Cardiac muscle cell (in vitro differentiated cells and primary cell): ENCODE data around the gene PPP2R2C. TPM values are rescaled to one million over a fixed set of nuclear protein-coding genes. Genes with fewer than 3 reads are reported as not detected.

Experiments used
- DNase-seq, 2 donors: peaks; one replicate each; pipeline versions ENCODE4 v3.0.0 to v3.0.0-alpha.2; 2010 to 2017; ENCODE audit warnings: low read depth in 1 of 2, low spot score in 1 of 2
- H3K27ac ChIP-seq: fragments of 200-600 bp; sonication (generic); 2 replicates; pipeline ENCODE4 v1.5.1; 2016
- H3K27me3 ChIP-seq: fragments of 200-600 bp; sonication (generic); 2 replicates; pipeline ENCODE4 v1.6.0; 2016; ENCODE audit warnings: control low read depth
- H3K36me3 ChIP-seq: fragments of 200-600 bp; sonication (generic); 2 replicates; pipeline ENCODE4 v1.5.1; 2016; ENCODE audit warnings: control low read depth
- H3K4me1 ChIP-seq: fragments of 200-600 bp; sonication (generic); 2 replicates; pipeline ENCODE4 v1.8.1; 2017; ENCODE audit warnings: low read depth, mild to moderate bottlenecking, mixed run types
- H3K4me3 ChIP-seq: fragments of 200-600 bp; sonication (generic); 2 replicates; pipeline ENCODE4 v1.5.1; 2016; ENCODE audit warnings: mild to moderate bottlenecking
- H3K9me3 ChIP-seq: fragments of 200-600 bp; sonication (generic); 2 replicates; pipeline ENCODE4 v1.5.1; 2017; ENCODE audit warnings: low read depth, mild to moderate bottlenecking, control low read depth
- polyA plus RNA-seq: library from polyadenylated mRNA; unstranded; fragments of >200 nt; fragmentation: Nextera tagmentation; extraction: Ambion mirVana; gene quantifications from 2 replicates; pipeline ENCODE4 v1.2.1, GENCODE V29; 2016
- total RNA-seq: library from RNA; depleted of rRNA; stranded (reverse); fragments of >200 nt; gene quantifications from 2 replicates; pipeline ENCODE4 v1.2.3, GENCODE V29; 2016
- TF ChIP-seq, protein P1 (sequence below): IDR thresholded peaks from 2 replicates; pipeline ENCODE4 v1.5.1; 2012; ENCODE audit warnings: low read depth, mild to moderate bottlenecking, low read length

Gene PPP2R2C
- total and polyA plus RNA-seq, 2 experiments from 2014 or later = not detected

DNA sequence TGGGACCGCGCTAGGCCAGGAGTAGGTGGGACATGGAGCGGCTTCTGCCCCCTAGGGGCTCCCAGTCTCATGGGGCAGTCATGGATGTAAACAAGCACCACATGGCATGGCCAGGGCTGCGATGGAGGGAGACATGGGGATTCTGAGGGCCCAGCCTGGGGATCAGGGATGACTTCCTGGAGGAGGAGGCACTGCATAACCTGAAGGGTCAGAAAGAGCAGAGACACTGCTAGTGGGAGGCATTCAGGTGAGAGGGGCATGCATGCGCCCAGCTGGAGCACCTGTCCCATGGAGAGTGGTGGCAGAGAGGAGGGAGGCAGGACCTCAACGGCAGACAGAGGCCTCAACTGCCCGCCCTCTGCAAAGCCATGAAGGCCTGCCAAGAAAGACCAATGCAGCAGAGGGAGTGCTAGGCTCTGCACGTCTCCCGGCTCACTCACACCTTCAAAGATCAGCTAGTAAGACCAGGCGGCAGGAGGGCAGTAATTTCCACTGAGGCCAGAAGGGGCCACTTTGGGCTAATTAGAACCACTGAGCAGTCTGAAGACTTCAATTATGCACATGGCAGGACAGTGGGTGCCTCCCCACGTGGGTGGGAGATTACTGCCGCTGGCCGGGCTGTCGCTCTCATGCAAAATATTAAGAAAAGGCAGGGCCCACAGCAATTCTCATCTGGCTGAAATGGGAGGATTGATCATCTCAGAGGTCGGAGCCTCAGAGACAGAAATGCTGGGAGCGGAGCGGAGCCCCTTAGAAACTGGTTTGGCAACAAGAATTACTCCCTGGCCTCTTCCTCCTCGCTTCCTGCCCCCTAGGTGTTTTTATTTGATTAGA lies 69.6 kb downstream of the PPP2R2C start:
- Histone ChIP-seq H3K36me3 (no peaks in the 10 kb centered on the region), H3K27me3 (peaks cover 3% of the 10 kb centered on the region), H3K27ac (no peak overlapping the region), H3K9me3 (no peaks in the 10 kb centered on the region), H3K4me1 (no peaks in the 10 kb centered on the region), H3K4me3 (no peak overlapping the region)
- TF ChIP-seq, protein P1, sequence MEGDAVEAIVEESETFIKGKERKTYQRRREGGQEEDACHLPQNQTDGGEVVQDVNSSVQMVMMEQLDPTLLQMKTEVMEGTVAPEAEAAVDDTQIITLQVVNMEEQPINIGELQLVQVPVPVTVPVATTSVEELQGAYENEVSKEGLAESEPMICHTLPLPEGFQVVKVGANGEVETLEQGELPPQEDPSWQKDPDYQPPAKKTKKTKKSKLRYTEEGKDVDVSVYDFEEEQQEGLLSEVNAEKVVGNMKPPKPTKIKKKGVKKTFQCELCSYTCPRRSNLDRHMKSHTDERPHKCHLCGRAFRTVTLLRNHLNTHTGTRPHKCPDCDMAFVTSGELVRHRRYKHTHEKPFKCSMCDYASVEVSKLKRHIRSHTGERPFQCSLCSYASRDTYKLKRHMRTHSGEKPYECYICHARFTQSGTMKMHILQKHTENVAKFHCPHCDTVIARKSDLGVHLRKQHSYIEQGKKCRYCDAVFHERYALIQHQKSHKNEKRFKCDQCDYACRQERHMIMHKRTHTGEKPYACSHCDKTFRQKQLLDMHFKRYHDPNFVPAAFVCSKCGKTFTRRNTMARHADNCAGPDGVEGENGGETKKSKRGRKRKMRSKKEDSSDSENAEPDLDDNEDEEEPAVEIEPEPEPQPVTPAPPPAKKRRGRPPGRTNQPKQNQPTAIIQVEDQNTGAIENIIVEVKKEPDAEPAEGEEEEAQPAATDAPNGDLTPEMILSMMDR = no peak
- DNase-seq = peak in 1 of 2 donors; percentile 5

DNA sequence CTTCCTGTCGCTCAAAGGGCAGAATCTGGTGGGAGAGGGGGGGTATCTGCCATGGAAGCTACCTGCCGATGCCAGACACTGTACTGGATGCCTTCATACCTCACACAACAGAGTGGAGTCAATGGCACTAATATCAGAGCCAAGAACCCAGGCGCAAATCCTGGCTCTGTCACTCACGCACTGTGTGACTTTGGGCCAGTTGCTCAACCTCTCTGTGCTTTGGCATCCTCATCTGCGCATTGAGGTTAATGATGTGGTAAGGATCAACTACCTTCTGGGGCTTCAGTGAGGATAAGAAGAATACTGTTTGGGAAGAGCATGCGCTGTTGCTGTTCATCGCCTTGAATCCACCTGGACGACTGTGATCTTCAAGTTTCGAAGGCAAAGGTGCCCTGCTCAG lies 70.6 kb downstream of the PPP2R2C start:
- Histone ChIP-seq H3K27ac (no peak overlapping the region), H3K9me3 (no peaks in the 10 kb centered on the region), H3K36me3 (no peaks in the 10 kb centered on the region), H3K4me1 (no peaks in the 10 kb centered on the region), H3K27me3 (peaks cover 3% of the 10 kb centered on the region), H3K4me3 (no peak overlapping the region)
- DNase-seq = no peak
- TF ChIP-seq, protein P1 = no peak

DNA sequence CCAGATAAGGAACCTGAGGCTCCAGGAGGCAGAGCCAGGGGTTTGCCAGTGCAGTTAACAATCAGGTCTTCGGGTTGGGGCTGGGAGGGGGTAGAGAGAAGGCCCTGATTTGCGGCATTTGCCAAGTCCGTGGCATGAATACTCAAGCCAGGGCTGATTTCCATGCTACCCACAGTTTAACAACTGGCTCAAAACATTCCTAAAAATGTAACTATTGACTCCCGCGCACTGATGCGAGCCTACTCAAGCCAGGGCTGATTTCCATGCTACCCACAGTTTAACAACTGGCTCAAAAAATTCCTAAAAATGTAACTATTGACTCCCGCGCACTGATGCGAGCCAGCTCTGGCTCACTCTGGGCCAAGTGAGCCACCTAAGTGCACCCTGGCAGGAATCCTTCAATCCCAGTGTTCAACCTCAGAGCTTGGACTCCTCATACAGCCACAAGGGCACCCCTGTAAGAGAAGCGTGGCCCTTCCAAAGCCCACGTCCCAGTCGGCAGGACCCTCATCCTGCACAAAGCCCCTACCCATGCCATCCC lies 75.6 kb downstream of the PPP2R2C start:
- H3K4me3 ChIP-seq = no peak overlapping the region
- no peak overlapping the region for H3K27ac ChIP-seq
- no peaks in the 10 kb centered on the region for H3K4me1 ChIP-seq

DNA sequence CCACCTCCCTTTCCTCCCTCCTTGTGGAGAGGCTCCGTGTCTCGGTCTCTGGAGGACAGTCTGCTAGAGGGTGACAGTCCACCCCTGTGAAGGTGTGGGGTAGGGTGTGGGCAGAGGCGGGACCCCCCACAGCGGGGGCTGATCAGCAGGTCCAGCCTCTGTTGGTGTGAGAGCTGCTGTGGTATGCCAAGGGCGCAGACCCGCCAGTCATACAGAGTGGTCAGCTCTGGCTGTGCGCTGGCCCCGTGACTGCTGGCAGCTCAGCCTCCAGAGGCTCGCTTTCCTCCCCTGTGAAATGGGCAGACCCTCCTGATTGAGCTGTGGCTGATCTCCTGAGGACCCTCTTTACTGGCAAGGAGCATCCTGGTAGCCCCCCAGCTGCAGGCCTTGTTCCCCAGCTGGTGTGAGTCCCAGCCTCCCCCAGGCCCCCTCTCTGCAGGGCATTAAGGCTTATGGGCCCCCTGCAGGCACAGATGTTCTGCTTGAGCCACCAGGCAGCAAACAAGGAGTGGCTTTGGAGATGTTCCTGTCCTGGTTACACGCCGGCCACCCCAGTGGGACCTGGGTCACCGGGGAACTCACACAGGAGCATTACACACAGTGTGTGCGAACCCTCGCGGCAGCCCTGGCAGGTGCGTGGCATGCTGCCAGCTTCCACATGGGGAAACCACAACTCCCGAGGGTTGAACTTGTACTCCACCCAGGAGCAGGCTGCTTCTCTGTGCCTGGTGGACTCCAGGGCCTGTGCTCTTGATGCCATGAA lies 76.8 kb downstream of the PPP2R2C start:
- H3K36me3 ChIP-seq = no peaks in the 10 kb centered on the region
- no peak overlapping the region for H3K27ac ChIP-seq
- TF ChIP-seq, protein P1 = no peak
- no peaks in the 10 kb centered on the region for H3K9me3 ChIP-seq
- H3K4me1 ChIP-seq = no peaks in the 10 kb centered on the region
- peaks cover 3% of the 10 kb centered on the region for H3K27me3 ChIP-seq
- DNase-seq = no peak
- H3K4me3 ChIP-seq = no peak overlapping the region

More for the DNA sequence above, 75.6 kb downstream of the PPP2R2C start:
- TF ChIP-seq, protein P1 = no peak
- Histone ChIP-seq H3K36me3 (no peaks in the 10 kb centered on the region), H3K27me3 (peaks cover 3% of the 10 kb centered on the region), H3K9me3 (no peaks in the 10 kb centered on the region)
- no peak for DNase-seq

DNA sequence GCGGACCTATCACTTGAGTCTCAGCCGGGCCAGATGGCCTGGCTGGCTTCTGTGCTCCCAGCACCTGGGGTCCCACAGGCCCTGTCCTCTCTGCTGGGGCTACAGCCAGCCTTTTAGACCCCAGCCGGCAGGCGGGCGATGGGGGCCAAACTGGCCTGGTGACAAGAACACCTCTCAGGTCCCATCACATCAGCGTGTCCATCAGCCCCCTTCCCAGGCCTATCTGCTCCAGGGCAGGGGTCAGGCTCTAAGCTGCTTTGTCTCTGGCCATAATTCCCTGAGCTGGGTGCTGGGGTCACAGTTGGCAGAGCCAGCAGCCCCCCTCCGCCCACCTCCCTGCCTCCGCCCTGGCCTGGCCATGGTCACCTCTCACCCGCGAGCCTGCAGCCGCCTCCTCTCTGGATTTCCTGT lies 77.7 kb downstream of the PPP2R2C start:
- Histone ChIP-seq H3K36me3 (no peaks in the 10 kb centered on the region), H3K27me3 (peaks cover 3% of the 10 kb centered on the region), H3K4me3 (no peak overlapping the region), H3K9me3 (no peaks in the 10 kb centered on the region), H3K4me1 (no peaks in the 10 kb centered on the region), H3K27ac (no peak overlapping the region)
- no peak for DNase-seq
- TF ChIP-seq, protein P1 = no peak
